K562 (cell line): ENCODE data around the gene GAPDHS. TPM values are rescaled to one million over a fixed set of nuclear protein-coding genes. Genes with fewer than 3 reads are reported as not detected.

Experiments
- ATAC-seq: fragments of 200-7000 bp; cut with Tn5 transposase; 3 replicates; pipeline ENCODE4 v1.9.1; 2020; ENCODE audit warnings: moderate library complexity
- BruUV-seq: library from RNA; stranded (reverse); fragments of 400-500 nt; replicated peaks from 2 replicates; lab custom pipeline; 2021; lab: Mats Ljungman, UMichigan
- CTCF ChIA-PET: fragments of 300-600 bp; formaldehyde crosslinking; extraction: SDS; loops from one replicate; lab custom pipeline; 2021; ENCODE audit warnings: low intra/inter-chr PET ratio; lab: Yijun Ruan, JAX
- POLR2A ChIA-PET: fragments of 300-600, 350-650 bp; sonication (Branson Sonifier 250); formaldehyde crosslinking; extraction: SDS; loops from one replicate; lab custom pipeline; 2021; ENCODE audit warnings: antibody characterized with exemption, inconsistent platforms; lab: Yijun Ruan, JAX
- DNase-seq, 4 experiments: peaks; one replicate each; pipeline versions ENCODE4 v3.0.0 to v3.0.0-alpha.2; 2011 to 2018; ENCODE audit warnings: low spot score in 3 of 4, mixed read lengths in 3 of 4; ENCODE audit errors: extremely low read depth in 1 of 4
- FAIRE-seq: peaks from 2 replicates; lab custom pipeline; 2011; peaks lifted over from hg19 to GRCh38; lab: Jason Lieb, UNC
- H2AFZ ChIP-seq: 2 replicates; pipeline ENCODE4 v1.6.0; 2011; ENCODE audit warnings: low read depth, low read length, control low read depth, inconsistent platforms
- H3K27ac ChIP-seq: fragments of 200-600 bp; 3 replicates; pipeline ENCODE4 v1.8.0; 2011; ENCODE audit warnings: low read depth, mild to moderate bottlenecking, control low read depth, inconsistent platforms, low read length, moderate library complexity, mixed read lengths; ENCODE audit errors: extremely low read depth
- H3K27me3 ChIP-seq, 2 experiments: fragments of 300-600 bp in 1 of 2; 2 replicates in 1 of 2; 3 replicates in 1 of 2; pipeline versions ENCODE4 v1.6.0 to v1.8.0; 2011; ENCODE audit warnings: inconsistent platforms in 2 of 2, low read length in 2 of 2, mild to moderate bottlenecking in 1 of 2, mixed read lengths in 1 of 2, moderate library complexity in 1 of 2; ENCODE audit not compliant: control insufficient read depth in 2 of 2, insufficient read depth in 2 of 2
- H3K36me3 ChIP-seq: fragments of 300-600 bp; 3 replicates; pipeline ENCODE4 v1.8.0; 2011; ENCODE audit warnings: mild to moderate bottlenecking, low read length, inconsistent platforms; ENCODE audit not compliant: control insufficient read depth, insufficient read depth
- H3K4me1 ChIP-seq, 2 experiments: fragments of 200-600 bp in 1 of 2; replicated peaks in 1 of 2; 2 replicates in 1 of 2; 3 replicates in 1 of 2; pipeline versions ENCODE4 v1.5.1 to v1.8.0; 2011; ENCODE audit warnings: inconsistent platforms in 2 of 2, low read length in 2 of 2, mild to moderate bottlenecking in 1 of 2, mixed read lengths in 1 of 2, moderate library complexity in 1 of 2; ENCODE audit not compliant: control insufficient read depth in 2 of 2, insufficient read depth in 2 of 2
- H3K4me2 ChIP-seq: 2 replicates; pipeline ENCODE4 v1.6.1; 2011; ENCODE audit warnings: low read length, control low read depth, inconsistent platforms, mixed read lengths; ENCODE audit not compliant: insufficient read depth
- H3K4me3 ChIP-seq: fragments of 200-600 bp; sonication (generic), shearing (Covaris generic); 2 replicates; pipeline ENCODE4 v1.5.1; 2016; ENCODE audit warnings: control low read depth, inconsistent platforms
- H3K79me2 ChIP-seq: fragments of 200-600 bp; 3 replicates; pipeline ENCODE4 v1.8.0; 2011; ENCODE audit warnings: low read length, inconsistent platforms; ENCODE audit not compliant: control insufficient read depth, insufficient read depth
- H3K9ac ChIP-seq, 2 experiments: 2 replicates each; pipeline versions ENCODE4 v1.6.0 to v1.6.1; 2011; ENCODE audit warnings: low read depth in 2 of 2, low read length in 2 of 2, control low read depth in 1 of 2, inconsistent platforms in 1 of 2, mild to moderate bottlenecking in 1 of 2, mixed read lengths in 1 of 2; ENCODE audit not compliant: insufficient read depth in 1 of 2
- H3K9me1 ChIP-seq: one replicate; pipeline ENCODE4 v1.6.0; 2011; ENCODE audit warnings: inconsistent platforms, mild to moderate bottlenecking, low read length, moderate library complexity; ENCODE audit not compliant: control insufficient read depth, insufficient read depth
- H3K9me3 ChIP-seq: replicated peaks from 2 replicates; pipeline ENCODE4 v1.5.1; 2011; ENCODE audit warnings: low read depth, low read length, inconsistent platforms; ENCODE audit not compliant: control insufficient read depth, insufficient read depth
- H4K20me1 ChIP-seq: replicated peaks from 2 replicates; pipeline ENCODE4 v1.6.1; 2011; ENCODE audit warnings: low read length, inconsistent platforms, mixed read lengths; ENCODE audit not compliant: control insufficient read depth, insufficient read depth
- AFF4 ChIP-seq: sonication (generic); formaldehyde crosslinking; IDR thresholded peaks from 2 replicates; pipeline ENCODE4 v1.8.0; 2023; ENCODE audit warnings: mild to moderate bottlenecking, missing genetic modification reagents
- ESRRA ChIP-seq: fragments of 450-650 bp; IDR thresholded peaks from 2 replicates; pipeline ENCODE4 v1.6.1; 2014; ENCODE audit warnings: low read depth, mild to moderate bottlenecking, moderate library complexity, borderline replicate concordance
- ZC3H8 ChIP-seq: fragments of 450-650 bp; IDR thresholded peaks from 2 replicates; pipeline ENCODE4 v1.6.1; 2017
- ZFP36 ChIP-seq: fragments of 150-350 bp; IDR thresholded peaks from 2 replicates; pipeline ENCODE4 v1.6.1; 2018; ENCODE audit warnings: low read length, low read depth; ENCODE audit not compliant: partially characterized antibody
- ZNF408 ChIP-seq: fragments of 250-450 bp; sonication (Bioruptor Pico); IDR thresholded peaks from 2 replicates; pipeline ENCODE4 v1.4.0; 2020; ENCODE audit warnings: low read depth, mild to moderate bottlenecking, moderate library complexity
- WGBS: fragments of 100-300 bp; shearing (Covaris generic); methylation state at CpG from one replicate; pipeline ENCODE4 v1.1.6; 2016; ENCODE audit warnings: low coverage, mixed read lengths; ENCODE audit not compliant: insufficient coverage; ENCODE audit errors: missing lambda C conversion rate; 5-methylcytosine and 5-hydroxymethylcytosine counted together
- in situ Hi-C: fragments of 300-500 bp; cut with MboI; formaldehyde crosslinking; loops from 4 replicates; pipeline ENCODE4 v1.15.0; 2018; ENCODE audit warnings: inconsistent platforms, mixed read lengths
- intact Hi-C: fragments of 100-400 bp; cut with micrococcal nuclease; formaldehyde crosslinking; loops from 2 replicates; pipeline ENCODE4 v1.14.2; 2022
- polyA plus RNA-seq, 8 experiments: library from polyadenylated mRNA; depleted of rRNA in 4 of 8; stranded (reverse) in 5 of 8; unstranded in 3 of 8; fragments of >200 nt; fragmentation: Nextera tagmentation in 2 of 8; fragmentation: Illumina TruSeq in 1 of 8; extraction: Ambion mirVana in 2 of 8; extraction: Trizol in 1 of 8; gene quantifications; 2 replicates each; pipeline versions ENCODE4 v1.2.1 to v1.2.3, GENCODE V29; 2011 to 2014; ENCODE audit warnings: inconsistent platforms in 1 of 8, missing spikeins in 1 of 8
- total RNA-seq, 7 experiments: library from RNA; depleted of rRNA in 6 of 7; stranded (reverse); fragments of >200 nt in 6 of 7; fragmentation: Illumina TruSeq in 2 of 7; extraction: Trizol in 2 of 7; gene quantifications; 2 replicates each; pipeline versions ENCODE4 v1.2.1 to v1.2.3, GENCODE V29; 2011 to 2021; ENCODE audit warnings: low replicate concordance in 1 of 7

Gene GAPDHS
- total and polyA plus RNA-seq, 9 of the 15 experiments (the other 6 are each of a cell fraction or from before 2014, with no cell fraction given) = 0.08 to 0.12 TPM; not detected in 7

- Histone ChIP-seq H3K9me3 (no peaks in the 10 kb centered on the region), H4K20me1 (peaks cover 11% of the 10 kb centered on the region), H3K9me1 (no peaks in the 10 kb centered on the region), H3K27ac (no peak overlapping the region), H3K9ac (no peak overlapping the region; a peak in 1 of 4 replicates), H3K4me3 (no peak overlapping the region), H3K4me2 (no peak overlapping the region), H3K36me3 (no peaks in the 10 kb centered on the region), H3K79me2 (no peaks in the 10 kb centered on the region), H3K27me3 (peaks cover 45 to 77% of the 10 kb centered on the region in 2 experiments), H2AFZ (no peak overlapping the region), H3K4me1 (0 out of 5 replicates have a peak, but pooled peaks cover 0 to 3% of the 10 kb centered on the region in 2 experiments)
- BruUV-seq = no TSS peak
- in situ Hi-C loops (no loop called here), intact Hi-C loops (no loop called here)
- ChIA-PET CTCF (no interaction called here), POLR2A (interaction anchor here (0.5 to 1.0 kb wide), 3 partner anchors 11 to 383 kb away, joined by 3 to 4 read pairs (median 3); no protein-coding TSS in a partner anchor)
- 3% methylated on average over 4 of the region's 4 CpGs for WGBS
- TF ChIP-seq ESRRA (no peak), AFF4 (CRISPR knock-in tag) (no peak), ZC3H8 (no peak), ZFP36 (no peak), ZNF408 (no peak)
- ATAC-seq = no peak
- DNase-seq = no peak
- FAIRE-seq = no peak
Observed at GRCh38 chr19:35525873-35526272, 7.4 kb upstream of the GAPDHS start.
